ENCODE data around the gene BOC.

Gene BOC

GRCh38 chr3:113288881-113289280 is 77.5 kb downstream of the BOC start:
- no peak overlapping the region for H3K27ac ChIP-seq
- no peak for TF ChIP-seq CTCF (conservative IDR thresholded peaks at IDR 0.05)

- TF ChIP-seq ZFX (IDR thresholded peaks at IDR 0.05) = no peak
- no peak for TF ChIP-seq CTCF (conservative IDR thresholded peaks at IDR 0.05)
- H3K27ac ChIP-seq = no peak overlapping the region
Measured at GRCh38 chr3:113291572-113291971, 80.2 kb downstream of the BOC start.

- H3K27ac ChIP-seq = no peak overlapping the region
- no peak for TF ChIP-seq CTCF (conservative IDR thresholded peaks at IDR 0.05)
- no peak for TF ChIP-seq ZFX (IDR thresholded peaks at IDR 0.05)
Measured at GRCh38 chr3:113292933-113293332, 81.6 kb downstream of the BOC start.

GRCh38 chr3:113293348-113293747 is 82.0 kb downstream of the BOC start:
- TF ChIP-seq CTCF (conservative IDR thresholded peaks at IDR 0.05) (no peak), ZFX (IDR thresholded peaks at IDR 0.05) (no peak)

GRCh38 chr3:113295463-113295862 is 84.1 kb downstream of the BOC start:
- TF ChIP-seq CTCF (conservative IDR thresholded peaks at IDR 0.05) (no peak), ZFX (IDR thresholded peaks at IDR 0.05) (no peak)
- H3K27ac ChIP-seq = no peak overlapping the region

More at GRCh38 chr3:113293348-113293747, 82.0 kb downstream of the BOC start:
- H3K27ac ChIP-seq = no peak overlapping the region

- TF ChIP-seq ZFX (IDR thresholded peaks at IDR 0.05) (no peak), CTCF (conservative IDR thresholded peaks at IDR 0.05) (no peak)
Measured at GRCh38 chr3:113297287-113297686, 85.9 kb downstream of the BOC start.

GRCh38 chr3:113297841-113298240 is 86.5 kb downstream of the BOC start:
- H3K27ac ChIP-seq = no peak overlapping the region
- TF ChIP-seq ZFX (IDR thresholded peaks at IDR 0.05) (no peak), CTCF (conservative IDR thresholded peaks at IDR 0.05) (no peak)

More at GRCh38 chr3:113297287-113297686, 85.9 kb downstream of the BOC start:
- H3K27ac ChIP-seq = no peak overlapping the region
